ENCODE measurements around the gene SLC35E1.

The SLC35E1 gene

DNA sequence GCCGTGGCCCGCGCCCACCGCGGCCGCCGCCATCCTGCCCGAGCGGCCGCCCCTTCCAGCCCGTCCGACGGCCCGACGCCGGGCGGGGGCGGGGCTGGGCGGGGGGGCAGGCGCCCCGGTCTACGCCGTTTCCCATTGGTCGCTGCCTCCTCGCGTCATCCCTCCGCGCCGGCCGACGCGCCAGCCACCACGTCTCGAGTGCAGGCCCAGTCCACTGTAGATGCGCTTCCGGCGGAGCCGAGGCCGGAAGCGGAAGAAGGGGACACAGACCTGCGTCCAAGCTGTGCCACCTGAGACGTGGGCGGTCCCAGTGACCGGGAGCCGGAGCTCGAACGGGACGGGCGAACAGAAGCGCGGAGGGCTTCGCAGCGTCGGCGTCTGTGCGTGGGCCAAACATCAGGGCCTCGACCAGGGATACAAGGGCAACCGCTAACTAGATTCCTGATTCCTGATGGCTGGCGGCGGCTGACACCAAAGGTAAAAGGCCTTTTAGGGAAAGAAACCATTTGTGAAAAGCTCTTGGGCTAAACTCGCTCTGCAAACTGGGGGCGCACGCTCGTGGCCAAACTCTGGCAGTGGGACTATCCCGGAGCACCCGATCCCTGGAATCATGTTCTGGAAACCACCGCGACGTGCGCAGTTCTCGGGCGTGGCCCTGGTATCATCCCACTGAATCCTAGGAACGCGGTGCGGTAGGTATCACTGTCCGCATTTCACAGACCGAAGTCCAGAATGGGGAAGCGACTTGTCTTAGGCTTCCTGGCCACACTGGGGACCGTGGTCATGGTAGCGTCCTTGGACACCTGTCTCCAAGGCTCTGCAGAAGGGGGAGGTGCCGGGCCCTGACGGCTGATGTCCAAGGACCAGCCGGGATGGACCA lies at the start of gene SLC35E1:
Gene SLC35E1, minus strand, starts transcription at position 84 of the 880 bp plus-strand sequence. Its CDS starts 51 bp downstream, at position 33.
- peak; percentile 57 to 95 (median 91) for DNase-seq

DNA sequence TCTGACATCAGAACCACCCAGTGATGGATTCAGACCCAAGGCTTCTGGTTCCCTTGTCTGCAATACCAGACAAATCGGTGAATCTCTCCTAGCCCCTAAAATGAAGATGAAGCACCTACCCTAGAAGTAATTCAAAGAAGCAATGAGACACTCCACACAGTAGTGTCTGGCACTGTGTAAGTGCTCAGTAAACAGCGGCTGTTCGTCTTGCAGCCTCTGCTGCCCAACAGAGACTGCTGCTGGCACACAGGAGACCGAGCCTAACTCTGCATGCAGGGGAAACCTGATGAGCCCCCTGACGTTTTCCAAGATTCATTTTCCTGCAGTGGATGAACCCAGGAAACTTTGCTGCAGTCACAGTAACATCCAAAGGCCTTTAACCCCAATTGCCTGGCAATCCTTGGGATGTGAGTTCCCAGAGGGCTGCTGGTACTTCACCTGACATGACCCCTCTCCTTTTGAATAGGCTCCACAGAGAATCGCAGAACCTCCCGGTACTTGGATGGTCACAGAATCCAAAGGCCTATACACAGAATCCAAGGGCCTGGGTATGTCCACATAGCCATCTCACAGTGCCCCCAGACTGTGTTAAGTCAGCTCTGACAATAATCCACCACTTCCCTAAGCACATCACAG lies 49.1 kb upstream of the SLC35E1 start:
- no peak for DNase-seq

DNA sequence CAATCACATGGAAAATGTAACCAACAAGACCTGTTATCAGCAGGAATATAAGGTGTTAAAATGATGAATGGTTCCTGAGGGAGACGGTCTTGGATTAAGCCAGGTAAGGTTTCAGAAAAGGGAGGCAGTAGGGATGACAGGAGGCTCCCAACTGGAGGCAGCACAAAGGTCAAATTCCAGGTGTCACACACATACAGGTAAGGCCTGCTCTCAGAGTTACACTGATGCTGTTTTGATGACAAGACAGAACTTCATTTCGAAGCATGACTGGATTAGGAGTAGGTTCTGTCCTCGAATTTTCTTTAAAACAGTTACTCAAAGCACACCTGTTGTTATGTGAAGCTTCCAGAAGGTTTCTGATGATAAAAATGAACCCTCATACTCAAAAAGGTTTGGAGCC lies 48.4 kb upstream of the SLC35E1 start:
- DNase-seq, result no peak

DNA sequence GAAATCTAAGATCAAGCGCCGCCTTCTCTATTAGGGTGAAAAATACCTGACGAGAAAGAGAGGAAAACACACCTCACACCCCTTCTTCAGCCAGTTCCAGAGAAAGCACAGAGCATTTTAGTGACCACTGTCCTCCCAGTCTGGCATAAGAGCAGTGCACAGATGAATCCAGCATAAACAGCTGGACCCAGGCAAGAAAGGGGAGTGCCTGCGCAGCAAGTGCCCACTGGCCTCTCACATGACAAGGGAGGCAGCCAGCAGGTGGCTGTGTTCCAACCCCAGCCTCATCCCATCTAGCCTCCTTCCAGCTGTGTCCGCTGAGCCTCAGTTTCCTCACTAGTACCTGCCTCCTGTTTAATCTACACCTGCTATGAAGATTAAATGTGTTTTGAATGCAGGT lies 47.8 kb upstream of the SLC35E1 start:
- DNase-seq, result peak in 4 of 51 donors; percentile 2 to 9 (median 4)

DNA sequence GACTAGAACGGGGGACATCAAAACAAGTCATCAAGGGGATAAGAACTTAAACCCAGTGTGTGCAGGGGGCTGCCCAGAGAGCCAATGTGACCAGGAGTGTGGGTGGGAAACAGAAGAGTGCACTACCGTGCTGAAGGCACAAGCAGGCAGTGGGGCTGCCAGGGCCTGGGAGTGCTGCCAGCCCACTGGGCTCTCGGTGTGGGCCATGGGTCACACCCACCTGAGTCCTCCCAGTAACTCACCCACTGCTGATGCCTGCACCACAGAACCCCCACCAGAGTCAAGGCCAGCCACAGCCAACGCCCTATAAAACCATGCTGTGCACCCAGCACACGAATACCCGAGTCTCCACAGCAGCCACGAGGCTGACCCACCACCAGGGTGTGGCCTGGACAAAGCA lies 47.2 kb upstream of the SLC35E1 start:
- DNase-seq, result peak in 6 of 51 donors; percentile 2 to 22 (median 6)

DNA sequence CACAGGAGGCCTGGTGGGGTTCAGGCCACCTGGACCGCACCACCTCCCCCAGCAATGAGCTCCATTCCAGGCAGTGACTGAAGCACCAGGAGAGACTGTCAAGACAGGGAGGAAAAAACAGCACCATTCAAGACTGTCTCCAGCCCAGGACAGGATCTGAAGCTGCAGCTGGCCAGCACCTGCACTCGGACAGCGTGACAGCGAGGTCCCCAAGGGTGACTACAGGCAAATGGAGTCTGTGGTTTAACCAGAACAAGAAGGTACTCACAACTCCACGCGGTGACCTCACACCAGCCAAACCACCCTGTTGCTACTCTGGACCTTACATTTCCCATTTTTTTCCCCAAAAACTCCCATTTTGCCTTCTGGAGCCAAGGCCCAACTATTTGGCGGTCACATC lies 46.0 kb upstream of the SLC35E1 start:
- no peak for DNase-seq

DNA sequence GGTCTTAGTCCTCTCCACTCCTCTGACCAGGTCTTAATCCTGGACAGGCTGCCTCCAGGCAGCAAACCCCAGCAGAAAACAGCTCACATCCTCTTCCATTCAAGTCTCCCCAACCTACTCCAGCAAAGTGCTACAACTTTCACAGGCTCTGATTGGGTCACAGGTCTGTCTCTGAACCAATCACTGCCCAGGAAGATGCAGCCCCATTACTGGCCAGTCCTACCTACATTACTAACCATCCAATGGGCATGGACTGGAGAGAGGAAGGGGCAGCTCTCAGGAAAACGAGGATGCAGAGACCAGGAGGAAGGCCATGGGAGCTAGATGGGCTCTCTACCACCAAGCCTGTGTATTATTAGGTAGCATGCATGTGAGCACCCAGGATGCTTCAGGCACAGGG lies 43.6 kb upstream of the SLC35E1 start:
- DNase-seq, result no peak

DNA sequence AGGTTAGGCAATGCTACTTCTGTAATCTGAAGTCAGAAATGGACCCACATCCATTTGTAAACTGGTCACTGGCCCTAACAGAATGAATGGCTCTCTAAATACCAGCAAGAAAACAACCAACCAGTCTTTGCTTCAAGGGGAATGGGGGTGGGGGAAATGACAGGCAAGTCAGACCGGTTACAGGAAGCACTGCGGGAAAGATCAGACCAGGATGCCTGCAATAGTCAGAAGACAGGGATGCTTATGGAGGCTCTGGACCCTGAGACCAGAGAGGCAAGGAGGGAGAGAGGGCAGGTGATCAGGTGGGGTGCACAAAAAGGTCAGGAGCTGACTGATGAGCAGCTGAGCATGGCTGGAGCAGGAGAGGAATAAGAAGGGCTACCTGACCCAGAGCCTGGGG lies 42.7 kb upstream of the SLC35E1 start:
- no peak for DNase-seq

DNA sequence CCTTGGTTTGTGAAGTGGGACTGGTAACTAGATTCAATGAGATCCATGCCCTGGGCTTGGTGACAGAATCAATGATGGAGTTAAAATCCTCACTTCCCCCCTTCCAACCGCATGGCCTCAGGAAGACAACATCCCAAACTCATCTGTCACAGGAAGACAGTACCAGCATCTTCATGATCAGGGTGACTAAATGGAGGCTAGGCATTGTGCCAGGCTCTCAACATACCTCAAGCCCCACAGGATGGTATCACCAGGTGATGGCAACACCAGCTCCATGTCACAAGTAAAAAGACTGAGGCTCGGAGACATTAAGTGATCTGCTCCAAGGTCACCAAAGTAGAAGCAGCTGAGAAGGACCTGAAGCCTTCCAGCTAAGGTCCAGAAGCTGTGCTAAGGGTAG lies 41.6 kb upstream of the SLC35E1 start:
- no peak for DNase-seq

DNA sequence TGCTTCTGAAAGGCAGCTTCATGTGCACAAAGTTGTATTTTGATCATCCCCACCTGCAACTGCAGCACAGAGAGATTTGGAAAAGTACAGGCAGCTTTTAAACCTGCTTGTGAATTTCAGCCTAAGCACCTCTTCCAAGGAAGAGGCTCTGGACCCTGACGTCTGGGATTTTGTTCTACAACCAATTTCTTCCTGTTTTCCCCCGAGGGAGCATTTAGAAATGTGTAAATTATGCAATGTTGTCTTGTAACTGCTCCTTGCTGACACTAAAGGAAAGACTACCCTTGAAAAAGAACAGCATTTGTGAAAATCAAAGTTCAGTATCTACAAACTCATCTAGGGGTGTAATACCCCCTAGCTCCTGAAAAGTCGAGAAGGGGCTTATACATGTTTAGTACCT lies 40.4 kb upstream of the SLC35E1 start:
- DNase-seq, result no peak

DNA sequence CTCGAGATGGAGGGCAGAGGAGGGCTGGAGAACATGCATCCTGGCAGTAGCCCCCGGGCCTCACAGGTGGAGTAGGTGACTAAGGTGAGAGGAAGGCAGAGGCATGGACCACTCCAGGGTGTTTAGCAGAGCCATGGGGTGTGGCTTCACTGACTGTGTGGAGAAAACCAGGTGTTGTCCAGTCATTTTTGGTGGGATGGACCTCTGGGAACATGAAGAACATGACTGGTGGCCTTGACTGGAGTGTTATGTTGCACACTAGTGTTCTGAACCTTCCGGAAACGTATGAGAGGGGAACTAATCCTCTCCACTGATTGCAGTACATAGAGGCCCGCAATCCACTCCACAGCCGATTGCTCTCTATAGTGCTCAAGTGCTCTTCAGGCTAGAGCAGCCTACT lies 38.9 kb upstream of the SLC35E1 start:
- DNase-seq, result no peak

DNA sequence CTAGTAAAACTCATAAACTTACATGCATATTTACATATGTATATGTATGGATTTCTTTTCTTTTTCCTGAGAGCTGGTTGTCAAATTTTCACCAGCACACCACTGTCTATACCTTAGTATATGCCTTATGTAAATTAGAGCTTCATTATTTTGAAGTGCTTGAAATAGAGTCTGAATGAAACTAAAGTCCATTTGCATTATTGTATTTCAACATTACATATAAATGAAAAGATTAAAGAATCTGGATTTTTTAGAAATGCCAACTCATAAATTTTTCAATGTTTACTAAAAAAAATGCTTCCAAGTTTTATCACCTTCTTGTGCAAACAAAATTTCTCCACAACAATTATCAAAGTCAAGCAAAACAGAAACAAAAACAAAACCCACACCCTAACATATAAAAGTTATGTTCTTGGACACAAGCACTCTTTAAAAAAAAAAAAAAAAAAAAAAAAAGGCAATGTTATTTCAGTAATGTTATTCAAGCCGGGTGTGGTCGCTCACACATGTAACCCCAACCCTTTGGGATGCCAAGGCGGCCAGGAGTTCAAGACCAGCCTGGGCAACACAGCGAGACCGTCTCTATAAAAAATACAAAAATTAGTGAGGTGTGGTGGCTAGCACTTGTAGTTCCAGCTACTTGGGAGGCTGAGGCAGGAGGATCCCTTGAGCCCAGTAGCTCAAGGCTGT lies 37.4 kb upstream of the SLC35E1 start:
- no peak for DNase-seq

DNA sequence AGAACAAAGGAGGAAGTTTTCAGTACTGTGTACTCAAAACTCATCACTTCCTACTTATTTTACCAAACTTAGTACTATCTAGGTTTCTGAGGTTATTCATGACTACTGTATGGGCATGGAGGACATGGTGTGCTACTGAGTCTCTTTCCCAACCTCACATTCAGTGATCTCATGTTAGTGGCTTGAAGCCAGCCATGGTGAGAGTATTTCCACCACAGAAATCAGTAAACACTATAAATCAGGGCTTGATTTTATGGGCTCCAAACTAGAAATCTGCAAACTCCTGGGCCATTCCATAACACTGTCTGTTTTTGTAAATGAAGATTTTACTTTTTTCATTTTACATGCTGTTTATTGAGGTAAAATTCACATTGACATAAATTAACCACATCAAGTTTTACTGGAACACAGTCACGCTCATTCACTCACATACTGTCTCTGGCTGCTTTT lies 36.1 kb upstream of the SLC35E1 start:
- peak in 1 of 51 donors; percentile 19 for DNase-seq

DNA sequence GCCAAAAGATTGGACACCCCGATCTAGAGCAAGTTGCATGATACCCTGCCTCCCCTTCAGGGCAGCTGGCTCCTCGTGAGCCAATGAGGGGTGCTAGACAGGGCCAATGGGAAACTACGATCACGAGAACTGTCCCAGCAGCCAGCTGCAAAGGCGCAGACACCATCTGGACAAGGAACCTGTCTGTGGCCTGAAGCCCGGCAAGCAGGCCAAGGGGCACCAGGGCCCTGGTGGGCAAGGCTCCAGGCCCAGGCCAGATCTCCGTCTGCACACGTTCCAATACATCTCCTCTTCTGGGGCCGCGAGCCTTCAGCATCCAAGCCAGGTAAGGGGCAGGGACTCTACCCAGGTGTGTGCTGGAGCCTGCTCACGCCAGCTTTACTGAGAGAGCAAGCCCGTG lies 35.6 kb upstream of the SLC35E1 start:
- DNase-seq, result peak in 1 of 51 donors; percentile 23

DNA sequence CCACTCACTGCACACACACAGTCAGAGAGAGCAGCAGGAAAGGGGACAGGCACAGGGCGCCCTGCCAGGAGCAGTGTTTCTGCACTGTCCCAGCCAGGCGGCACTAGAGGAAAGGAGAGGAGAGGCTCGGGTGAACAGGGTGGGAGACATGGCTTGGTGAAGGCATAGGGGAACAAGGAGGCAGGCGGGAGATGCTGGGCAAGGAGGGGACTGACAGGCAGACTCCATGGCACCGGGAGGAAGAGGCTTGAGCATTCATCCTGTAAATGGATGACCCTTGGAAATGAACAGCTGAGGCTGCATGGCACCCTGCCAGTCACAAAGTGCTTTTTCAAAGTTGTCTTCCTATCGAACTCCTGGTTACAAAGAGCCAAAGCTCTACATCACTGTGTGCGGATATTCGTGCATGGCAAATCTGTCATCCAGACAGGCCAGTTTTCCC lies 33.4 kb upstream of the SLC35E1 start:
- peak in 9 of 51 donors; percentile 13 to 36 (median 25) for DNase-seq

DNA sequence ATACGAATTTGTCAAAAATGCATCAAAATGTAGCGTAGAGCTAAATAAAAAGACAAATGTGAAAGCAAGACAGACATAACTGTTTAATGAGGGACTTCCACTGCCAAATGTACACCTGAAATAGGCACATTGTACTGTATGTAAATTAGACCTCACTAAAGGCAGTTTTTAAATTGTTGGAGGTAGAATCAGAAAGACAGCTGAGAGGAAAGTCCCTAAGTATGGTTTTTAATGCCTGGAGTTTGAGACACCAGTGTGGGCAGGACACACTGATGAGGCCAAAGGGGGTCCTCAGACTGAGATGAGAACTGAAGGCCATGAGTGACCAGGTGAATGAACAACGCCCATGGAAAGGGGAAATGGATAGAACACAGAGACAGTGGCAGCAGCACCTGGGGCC lies 32.9 kb upstream of the SLC35E1 start:
- no peak for DNase-seq

DNA sequence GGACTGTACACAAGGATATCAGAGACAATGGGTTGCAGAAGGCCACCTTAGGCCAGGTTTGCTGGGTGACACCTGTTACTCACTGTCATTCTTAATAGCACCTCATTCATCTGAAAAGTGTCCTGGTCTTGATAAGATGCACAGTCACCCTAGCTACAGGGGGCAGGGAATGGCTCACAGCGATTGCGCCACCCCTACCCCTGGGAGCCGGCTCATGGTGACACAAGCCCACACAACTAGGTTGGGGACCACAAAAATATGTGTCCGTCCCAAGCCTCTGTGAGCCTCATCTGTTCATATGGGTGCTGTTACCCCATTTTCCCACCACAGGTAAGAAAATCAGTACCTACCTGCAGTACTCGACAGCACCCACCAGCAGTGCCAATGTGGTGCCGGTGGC lies 32.4 kb upstream of the SLC35E1 start:
- no peak for DNase-seq

DNA sequence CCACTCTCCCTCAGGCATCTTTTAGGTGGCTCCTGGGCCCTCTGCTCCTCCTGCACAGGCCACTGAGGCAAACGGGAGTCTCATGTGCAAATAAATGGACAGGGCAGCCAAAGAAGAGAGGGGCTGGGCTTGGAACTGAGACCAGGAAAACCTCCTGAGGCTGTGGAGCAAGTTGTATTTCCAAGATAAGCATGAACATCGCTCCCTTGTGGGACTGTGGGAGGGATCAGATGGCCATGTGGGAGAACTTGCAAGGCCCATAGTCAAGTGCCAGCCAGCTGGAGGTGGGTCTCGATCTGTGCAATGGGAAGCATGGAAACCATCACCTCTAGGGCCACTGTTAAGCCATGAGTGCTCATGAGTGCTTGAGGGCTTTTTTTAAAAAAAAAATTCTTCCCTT lies 30.9 kb upstream of the SLC35E1 start:
- DNase-seq, result no peak

DNA sequence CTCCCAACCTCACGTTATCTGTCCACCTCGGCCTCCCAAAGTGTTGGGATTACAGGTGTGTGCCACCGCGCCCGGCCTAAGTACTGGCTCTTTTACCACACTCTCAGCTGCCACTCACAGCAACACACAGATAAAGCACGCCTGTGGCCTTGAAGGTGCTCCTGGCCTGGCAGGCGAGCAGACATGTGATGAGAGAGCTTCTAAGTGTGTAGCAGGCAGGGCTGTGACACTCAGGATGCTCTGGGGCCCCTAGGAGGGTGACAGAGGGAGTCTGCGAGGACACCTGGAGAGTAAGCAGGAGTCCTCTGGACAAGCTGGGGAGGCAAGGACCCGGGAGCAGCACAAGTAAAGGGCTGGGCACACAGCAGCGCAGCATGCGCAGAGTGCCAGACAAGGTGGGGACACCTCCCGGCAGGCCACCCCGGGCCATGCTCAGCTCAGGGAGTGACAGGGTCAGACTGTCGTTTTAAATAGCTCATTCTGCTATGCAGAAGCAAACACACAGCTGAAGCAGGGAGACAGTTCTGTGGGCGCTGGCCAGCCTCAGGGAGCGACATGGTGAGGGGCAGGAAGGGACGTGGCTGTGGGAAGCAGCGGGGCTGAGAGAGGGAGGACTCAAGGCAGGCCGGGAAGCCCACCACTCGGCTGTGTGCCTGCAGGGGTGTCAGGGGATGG lies 29.3 kb upstream of the SLC35E1 start:
- no peak for DNase-seq

DNA sequence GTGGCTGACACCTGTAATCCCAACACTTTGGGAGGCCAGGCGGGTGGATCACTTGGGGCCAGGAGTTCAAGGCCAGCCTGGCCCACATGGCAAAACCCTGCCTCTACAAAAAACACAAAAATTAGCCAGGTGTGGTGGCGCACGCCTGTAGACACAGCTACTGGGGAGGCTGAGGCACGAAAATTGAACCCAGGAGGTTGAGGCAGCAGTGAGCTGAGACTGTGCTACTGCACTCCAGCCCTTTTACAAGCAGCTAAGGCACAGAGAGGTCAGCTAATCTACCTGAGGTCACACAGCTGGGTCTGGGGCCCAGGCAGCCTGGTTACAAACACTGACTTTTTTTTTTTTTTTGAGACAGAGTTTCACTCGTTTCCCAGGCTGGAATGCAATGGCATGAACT lies 28.6 kb upstream of the SLC35E1 start:
- DNase-seq, result no peak

DNA sequence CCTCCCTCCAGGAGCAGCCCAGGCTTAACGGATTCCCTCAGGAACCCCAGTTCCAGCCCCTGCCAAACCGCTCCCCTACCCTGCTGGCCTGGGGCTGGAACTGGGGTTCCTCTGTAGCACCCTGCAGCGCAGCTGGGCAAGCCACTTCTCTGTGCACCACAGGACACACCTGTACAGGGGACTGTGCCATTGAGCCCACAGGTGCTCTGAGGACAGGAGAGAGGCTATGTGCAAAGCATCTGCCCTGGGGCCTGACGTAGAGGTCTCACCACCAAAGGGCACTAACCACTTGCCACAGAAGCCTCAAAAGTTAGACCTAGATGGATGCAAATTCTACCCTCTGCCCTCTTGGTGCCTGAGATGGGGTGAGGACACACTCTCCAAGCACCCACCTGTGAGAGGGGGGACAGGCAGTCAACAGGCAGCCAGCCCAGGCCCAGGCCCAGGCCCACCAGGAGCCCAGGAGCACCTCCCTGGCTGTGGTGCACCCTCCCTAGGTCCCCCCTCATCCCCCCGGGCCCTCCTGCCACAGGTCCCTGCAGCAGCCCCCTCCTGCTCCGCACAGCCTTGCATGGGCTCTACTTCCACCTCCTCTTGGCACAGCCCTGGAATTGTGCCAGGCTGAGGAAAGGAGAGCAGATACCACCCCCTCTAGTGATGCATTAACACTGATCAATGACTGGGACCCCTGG lies 27.6 kb upstream of the SLC35E1 start:
- DNase-seq, result no peak
